Smooth muscle cell (in vitro differentiated cells): ENCODE results near the gene CASP1. TPM values are rescaled to one million over a fixed set of nuclear protein-coding genes. Genes with fewer than 3 reads are reported as not detected.

ENCODE experiments used
- DNase-seq: peaks from one replicate; lab custom pipeline; 2025; ENCODE audit not compliant: unreplicated experiment; lab: John Stamatoyannopoulos, UW
- H2AFZ ChIP-seq: fragments of 200-600 bp; sonication (generic); 2 replicates; pipeline ENCODE4 v1.6.0; 2016; ENCODE audit warnings: antibody characterized with exemption, low read depth, mild to moderate bottlenecking
- H3F3A ChIP-seq: fragments of 200-600 bp; sonication (generic); 2 replicates; pipeline ENCODE4 v1.6.0; 2017; ENCODE audit warnings: antibody characterized with exemption, low read depth
- H3K27ac ChIP-seq: fragments of 200-600 bp; sonication (generic); 2 replicates; pipeline ENCODE4 v1.5.1; 2016; ENCODE audit warnings: low read depth, mild to moderate bottlenecking
- H3K27me3 ChIP-seq: fragments of 200-600 bp; sonication (generic); 2 replicates; pipeline ENCODE4 v1.6.1; 2016; ENCODE audit warnings: low read depth, mild to moderate bottlenecking
- H3K36me3 ChIP-seq: fragments of 200-600 bp; sonication (generic); 2 replicates; pipeline ENCODE4 v1.5.1; 2016; ENCODE audit warnings: low read depth
- H3K4me1 ChIP-seq: fragments of 200-600 bp; sonication (generic); 2 replicates; pipeline ENCODE4 v1.5.1; 2016; ENCODE audit warnings: low read depth
- H3K4me2 ChIP-seq: fragments of 200-600 bp; sonication (generic); 2 replicates; pipeline ENCODE4 v1.6.0; 2016; ENCODE audit warnings: mild to moderate bottlenecking
- H3K4me3 ChIP-seq: fragments of 200-600 bp; sonication (generic); 2 replicates; pipeline ENCODE4 v1.5.1; 2016; ENCODE audit warnings: mild to moderate bottlenecking
- H3K79me2 ChIP-seq: fragments of 200-600 bp; sonication (generic); 2 replicates; pipeline ENCODE4 v1.6.0; 2016; ENCODE audit warnings: low read depth, mild to moderate bottlenecking
- H3K9ac ChIP-seq: fragments of 200-600 bp; sonication (generic); 2 replicates; pipeline ENCODE4 v1.6.0; 2016; ENCODE audit warnings: low read depth
- H3K9me3 ChIP-seq: fragments of 200-600 bp; sonication (generic); replicated peaks from 2 replicates; pipeline ENCODE4 v1.5.1; 2016; ENCODE audit warnings: low read depth
- H4K20me1 ChIP-seq: fragments of 200-600 bp; sonication (generic); 2 replicates; pipeline ENCODE4 v1.6.0; 2016; ENCODE audit warnings: low read depth
- WGBS: methylation state at CpG from one replicate; pipeline ENCODE4 v1.1.7; 2016; ENCODE audit warnings: low lambda C conversion rate; 5-methylcytosine and 5-hydroxymethylcytosine counted together
- polyA plus RNA-seq: library from polyadenylated mRNA; unstranded; fragments of >200 nt; fragmentation: Nextera tagmentation; extraction: Ambion mirVana; gene quantifications from 2 replicates; pipeline ENCODE4 v1.2.1, GENCODE V29; 2016
- total RNA-seq: library from RNA; depleted of rRNA; stranded (reverse); fragments of >200 nt; gene quantifications from 2 replicates; pipeline ENCODE4 v1.2.3, GENCODE V29; 2014
- TF ChIP-seq, protein P1 (sequence below): fragments of 200-600 bp; sonication (generic); IDR thresholded peaks from 2 replicates; pipeline ENCODE4 v1.5.1; 2017; ENCODE audit warnings: borderline replicate concordance, mild to moderate bottlenecking, antibody characterized with exemption; ENCODE audit not compliant: insufficient read depth, poor library complexity, severe bottlenecking

Gene CASP1
- total and polyA plus RNA-seq, 2 experiments from 2014 or later: 0.90 TPM; not detected in 1

DNA sequence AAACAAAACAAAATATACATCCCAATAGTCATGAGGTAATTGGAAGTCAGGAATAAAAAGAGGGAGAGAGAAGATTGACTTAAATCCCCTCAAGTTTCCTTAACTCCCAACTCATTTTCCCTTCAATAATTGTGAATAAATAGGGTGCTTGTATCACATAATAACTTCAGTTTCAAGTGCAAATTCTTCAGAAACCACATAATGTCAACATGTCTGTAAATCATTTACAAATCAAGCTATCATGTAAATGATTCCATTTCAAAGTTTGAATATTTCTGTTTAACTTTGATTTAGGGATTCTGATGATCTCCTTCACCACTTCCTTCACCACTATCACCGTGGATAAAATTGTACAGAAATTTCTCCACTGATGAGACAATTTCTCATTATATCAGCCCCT lies 35.2 kb downstream of the CASP1 start:
- no peaks in the 10 kb centered on the region for H4K20me1 ChIP-seq
- WGBS: 84% methylated on average over 1 of the region's 1 CpG
- no peaks in the 10 kb centered on the region for H3K9me3 ChIP-seq
- H3K4me1 ChIP-seq: no peaks in the 10 kb centered on the region
- no peak overlapping the region for H3K4me3 ChIP-seq
- TF ChIP-seq, protein P1, sequence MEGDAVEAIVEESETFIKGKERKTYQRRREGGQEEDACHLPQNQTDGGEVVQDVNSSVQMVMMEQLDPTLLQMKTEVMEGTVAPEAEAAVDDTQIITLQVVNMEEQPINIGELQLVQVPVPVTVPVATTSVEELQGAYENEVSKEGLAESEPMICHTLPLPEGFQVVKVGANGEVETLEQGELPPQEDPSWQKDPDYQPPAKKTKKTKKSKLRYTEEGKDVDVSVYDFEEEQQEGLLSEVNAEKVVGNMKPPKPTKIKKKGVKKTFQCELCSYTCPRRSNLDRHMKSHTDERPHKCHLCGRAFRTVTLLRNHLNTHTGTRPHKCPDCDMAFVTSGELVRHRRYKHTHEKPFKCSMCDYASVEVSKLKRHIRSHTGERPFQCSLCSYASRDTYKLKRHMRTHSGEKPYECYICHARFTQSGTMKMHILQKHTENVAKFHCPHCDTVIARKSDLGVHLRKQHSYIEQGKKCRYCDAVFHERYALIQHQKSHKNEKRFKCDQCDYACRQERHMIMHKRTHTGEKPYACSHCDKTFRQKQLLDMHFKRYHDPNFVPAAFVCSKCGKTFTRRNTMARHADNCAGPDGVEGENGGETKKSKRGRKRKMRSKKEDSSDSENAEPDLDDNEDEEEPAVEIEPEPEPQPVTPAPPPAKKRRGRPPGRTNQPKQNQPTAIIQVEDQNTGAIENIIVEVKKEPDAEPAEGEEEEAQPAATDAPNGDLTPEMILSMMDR: no peak
- no peak overlapping the region for H3K9ac ChIP-seq
- H3K27me3 ChIP-seq: no peaks in the 10 kb centered on the region
- H3K79me2 ChIP-seq: no peaks in the 10 kb centered on the region
- H3F3A ChIP-seq: no peaks in the 10 kb centered on the region
- H3K27ac ChIP-seq: no peak overlapping the region
- H3K4me2 ChIP-seq: no peak overlapping the region
- DNase-seq: no peak
- H3K36me3 ChIP-seq: no peaks in the 10 kb centered on the region
- no peak overlapping the region for H2AFZ ChIP-seq

DNA sequence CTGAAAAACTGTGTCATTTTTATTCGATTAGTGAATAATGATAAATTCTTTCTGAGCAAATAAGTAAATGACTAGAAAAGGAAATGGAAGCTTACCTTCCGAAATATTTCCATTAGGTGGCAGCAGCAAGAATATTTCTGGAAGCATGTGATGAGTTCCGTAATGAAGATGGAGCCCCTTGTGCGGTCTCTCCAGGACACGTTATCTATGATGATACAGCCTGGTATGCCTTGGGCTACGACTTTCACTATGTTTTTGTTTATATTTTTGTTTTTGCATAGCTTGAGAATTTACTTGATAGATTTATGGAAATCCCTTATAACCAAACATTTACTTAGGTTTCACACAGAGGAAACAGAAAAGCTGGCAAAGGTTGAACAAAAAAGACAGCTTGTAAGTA lies 37.7 kb downstream of the CASP1 start:
- Histone ChIP-seq H3K4me1 (no peaks in the 10 kb centered on the region), H3K4me3 (no peak overlapping the region), H3K9ac (no peak overlapping the region), H3K9me3 (no peaks in the 10 kb centered on the region), H4K20me1 (no peaks in the 10 kb centered on the region), H3F3A (no peaks in the 10 kb centered on the region), H3K79me2 (no peaks in the 10 kb centered on the region), H3K4me2 (no peak overlapping the region), H2AFZ (no peak overlapping the region), H3K27me3 (no peaks in the 10 kb centered on the region), H3K36me3 (no peaks in the 10 kb centered on the region), H3K27ac (no peak overlapping the region)
- 76% methylated on average over 6 of the region's 6 CpGs for WGBS
- TF ChIP-seq, protein P1: no peak
- no peak for DNase-seq

DNA sequence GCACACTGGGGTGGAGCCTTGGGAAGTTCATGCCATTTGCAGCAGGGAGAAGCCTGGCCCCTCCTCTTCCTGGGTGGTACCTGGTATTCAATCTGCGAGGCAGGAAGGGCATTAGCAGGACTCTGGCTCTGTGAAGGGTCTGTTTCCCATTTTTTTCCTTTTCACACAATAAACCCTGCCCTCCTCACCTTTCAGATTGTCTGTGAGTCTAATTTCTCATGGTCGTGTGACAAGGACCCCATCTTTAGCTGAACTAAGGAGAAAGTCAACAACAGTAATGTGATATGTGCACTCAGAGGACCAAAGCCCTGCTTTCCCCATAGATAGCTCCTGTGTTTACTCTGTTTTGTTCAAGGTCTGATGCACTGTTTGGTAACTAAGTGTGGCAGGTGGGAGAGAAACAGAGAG lies 39.9 kb downstream of the CASP1 start:
- H3K36me3 ChIP-seq: no peaks in the 10 kb centered on the region
- no peaks in the 10 kb centered on the region for H4K20me1 ChIP-seq
- no peaks in the 10 kb centered on the region for H3K9me3 ChIP-seq
- no peak overlapping the region for H3K4me3 ChIP-seq
- H3K27me3 ChIP-seq: no peaks in the 10 kb centered on the region
- H3K4me2 ChIP-seq: no peak overlapping the region
- WGBS: 91% methylated on average over 2 of the region's 2 CpGs
- H3K79me2 ChIP-seq: no peaks in the 10 kb centered on the region
- H3K27ac ChIP-seq: no peak overlapping the region
- H3K9ac ChIP-seq: no peak overlapping the region
- no peaks in the 10 kb centered on the region for H3K4me1 ChIP-seq
- TF ChIP-seq, protein P1: no peak
- no peaks in the 10 kb centered on the region for H3F3A ChIP-seq
- DNase-seq: no peak
- H2AFZ ChIP-seq: no peak overlapping the region

DNA sequence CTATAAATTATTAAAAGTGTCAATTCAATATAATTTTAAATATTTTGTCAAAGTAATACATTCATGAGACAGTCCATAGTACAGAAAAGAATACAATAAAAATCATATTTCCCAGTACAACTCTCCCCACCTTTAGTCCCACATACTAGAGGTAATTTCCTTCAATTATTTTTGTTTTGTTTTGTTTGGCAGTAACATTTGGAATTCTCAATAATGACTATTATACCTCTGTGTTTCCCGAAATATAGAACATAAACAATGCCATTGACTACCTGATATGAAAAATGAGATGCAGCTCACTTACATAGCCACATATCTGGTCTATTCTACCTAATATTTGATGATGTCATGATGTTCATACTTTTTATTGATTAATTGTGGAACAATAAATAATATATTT lies 42.2 kb downstream of the CASP1 start:
- Histone ChIP-seq H3K4me2 (no peak overlapping the region), H3K36me3 (no peaks in the 10 kb centered on the region), H2AFZ (no peak overlapping the region), H3F3A (no peaks in the 10 kb centered on the region), H3K4me3 (no peak overlapping the region), H4K20me1 (no peaks in the 10 kb centered on the region), H3K79me2 (no peaks in the 10 kb centered on the region), H3K9ac (no peak overlapping the region), H3K27me3 (no peaks in the 10 kb centered on the region), H3K4me1 (no peaks in the 10 kb centered on the region), H3K27ac (no peak overlapping the region), H3K9me3 (no peaks in the 10 kb centered on the region)
- TF ChIP-seq, protein P1: no peak
- 90% methylated on average over 1 of the region's 1 CpG for WGBS
- DNase-seq: no peak
